KBM-7 (cell line): ENCODE measurements around the gene HNRNPC.
"Not testable (repeated sequence)": the region's sequence is repeated elsewhere in the genome, so short reads cannot be mapped to it uniquely, and the experiment has no call there.

Experiments used
- DNase-seq: peaks from one replicate; pipeline ENCODE4 v3.0.0-alpha.2; 2015
- in situ Hi-C: fragments of 300-500 bp; cut with MboI; formaldehyde crosslinking; loops from 2 replicates; pipeline ENCODE4 v1.14.3; 2020; ENCODE audit warnings: low sequenced_read_pairs, low pct_unique_long_range_greater_than_20kb, mixed read lengths

The HNRNPC gene

DNA sequence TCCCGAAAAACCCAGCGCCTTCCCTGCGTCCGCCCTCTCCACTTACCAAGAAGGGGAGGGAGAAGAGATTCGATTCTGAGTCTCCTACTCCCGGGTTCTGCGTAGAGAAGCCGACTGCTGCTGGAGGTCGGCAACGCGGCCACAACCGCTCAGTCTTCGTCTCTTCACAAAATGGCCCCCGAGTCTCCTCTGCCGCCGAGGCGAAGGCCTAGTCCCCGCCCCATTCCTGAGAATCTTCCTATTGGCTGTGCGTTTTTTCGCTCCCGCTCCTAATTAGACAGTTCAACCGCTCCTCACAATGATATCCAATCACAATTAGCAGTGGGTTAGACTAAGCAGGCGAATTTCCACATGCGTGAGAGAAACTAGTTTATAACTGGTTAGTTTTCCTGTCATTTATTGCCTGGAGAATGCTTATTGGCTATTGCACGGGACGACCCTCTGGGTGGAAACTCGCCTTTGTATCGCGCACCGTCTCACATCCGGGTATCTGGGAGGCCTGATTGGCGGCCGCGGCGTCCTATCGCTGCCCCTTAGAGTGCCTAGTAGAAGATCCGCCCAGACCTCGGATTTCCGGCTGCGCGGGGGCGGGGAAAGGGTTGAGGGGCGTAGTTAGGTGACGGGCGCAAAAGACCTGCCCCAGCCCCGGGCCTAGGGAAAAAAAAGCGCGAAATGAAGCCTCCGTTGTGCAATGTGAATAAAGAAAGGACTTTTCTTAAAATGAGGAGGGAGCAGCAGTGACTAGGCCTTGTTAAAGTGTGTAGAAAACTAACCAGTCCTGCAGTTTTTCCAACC, at the start of gene HNRNPC:
Gene HNRNPC, minus strand, starts transcription at position 191 of the 795 bp plus-strand sequence. CDS start 35,249 bp downstream, outside the sequence.
- in situ Hi-C loops = no loop called here
- DNase-seq = peak; percentile 100

DNA sequence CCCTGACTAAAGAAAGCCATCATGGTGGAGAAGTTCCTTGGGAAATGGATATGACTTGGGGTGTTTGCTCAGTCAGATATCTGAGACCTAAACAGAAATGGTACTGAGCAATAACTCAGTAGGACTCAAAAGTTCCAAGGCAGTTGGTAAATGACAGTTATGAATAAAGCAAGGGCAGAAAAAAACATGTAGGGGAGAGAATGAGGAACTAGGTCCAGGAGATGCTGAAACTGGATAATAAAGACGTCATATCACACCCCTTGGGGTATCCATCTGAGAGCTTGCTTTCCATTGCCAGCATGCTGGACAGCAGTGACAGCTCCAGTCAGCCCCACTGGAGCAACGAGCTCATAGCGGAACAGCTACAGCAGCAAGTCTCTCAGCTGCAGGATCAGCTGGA, 48.2 kb upstream of the HNRNPC start:
- peak; percentile 80 for DNase-seq
- in situ Hi-C loops = no loop called here

DNA sequence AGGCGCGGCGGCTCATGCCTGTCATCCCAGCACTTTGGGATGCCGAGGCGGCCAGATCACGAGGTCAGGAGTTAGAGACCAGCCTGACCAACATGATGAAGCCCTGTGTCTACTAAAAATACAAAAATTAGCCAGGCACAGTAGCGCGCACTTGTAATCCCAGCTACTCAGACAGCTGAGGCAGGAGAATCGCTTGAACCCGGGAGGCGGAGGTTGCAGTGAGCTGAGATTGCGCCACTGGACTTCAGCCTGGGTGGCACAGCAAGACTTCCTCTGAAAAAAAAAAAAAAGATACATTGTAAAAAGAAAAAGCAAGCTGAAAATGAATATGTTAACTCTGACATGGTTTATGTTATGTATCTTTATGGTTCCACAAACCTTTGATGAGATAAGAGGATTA, 44.3 kb upstream of the HNRNPC start:
- in situ Hi-C loops = no loop called here
- no peak for DNase-seq

DNA sequence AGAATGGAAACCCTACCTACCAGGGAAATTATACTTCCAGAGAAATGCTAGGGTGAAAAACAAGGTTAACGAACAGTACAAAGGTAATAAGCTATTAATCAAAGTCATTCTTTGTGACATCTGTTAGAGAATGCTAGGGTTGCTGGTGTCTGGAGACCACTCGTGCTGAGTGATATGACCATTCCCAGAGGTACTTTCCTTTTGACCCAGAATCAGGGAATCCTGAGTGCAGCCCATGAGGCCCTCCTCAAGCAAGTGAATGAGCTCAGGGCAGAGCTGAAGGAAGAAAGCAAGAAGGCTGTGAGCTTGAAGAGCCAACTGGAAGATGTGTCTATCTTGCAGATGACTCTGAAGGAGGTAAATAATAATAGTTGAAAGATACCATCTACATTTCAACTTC, 42.4 kb upstream of the HNRNPC start:
- DNase-seq = no peak
- in situ Hi-C loops = no loop called here

DNA sequence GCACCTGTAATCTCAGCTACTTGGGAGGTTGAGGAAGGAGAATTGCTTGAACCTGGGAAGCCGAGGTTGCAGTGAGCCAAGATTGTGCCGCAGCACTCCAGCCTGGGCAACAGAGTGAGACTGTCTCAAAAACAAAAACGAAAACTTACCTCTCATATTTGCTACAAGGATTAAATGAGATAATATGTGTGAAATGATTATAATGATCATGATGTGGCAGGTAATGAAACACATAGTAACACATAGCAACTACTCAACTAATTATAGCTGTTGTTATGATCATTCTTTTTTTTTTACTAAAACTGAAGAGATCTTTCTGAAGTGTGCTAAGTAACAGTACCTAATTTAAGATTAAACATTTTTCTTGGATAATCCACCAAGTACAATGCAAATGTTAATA, 40.7 kb upstream of the HNRNPC start:
- in situ Hi-C loops = no loop called here
- DNase-seq = no peak

DNA sequence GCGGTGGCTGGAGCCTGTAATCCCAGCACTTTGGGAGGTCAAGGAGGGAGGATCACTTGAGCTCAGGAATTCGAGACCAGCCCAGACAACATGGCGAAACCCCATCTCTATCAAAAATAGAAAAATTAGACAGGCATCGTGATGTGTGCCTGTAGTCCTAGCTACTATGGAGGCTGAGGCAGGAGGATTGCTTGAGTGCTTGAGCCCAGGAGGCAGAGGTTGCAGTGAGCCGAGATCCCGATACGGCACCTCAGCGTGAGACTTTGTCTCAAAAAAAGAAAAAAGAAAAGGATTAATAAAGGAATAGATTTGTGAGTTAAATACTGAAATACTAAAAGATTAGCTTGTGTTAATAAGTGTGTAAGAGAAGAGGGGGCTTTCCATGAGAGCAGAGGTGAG, 40.0 kb upstream of the HNRNPC start:
- in situ Hi-C loops = no loop called here
- no peak for DNase-seq

DNA sequence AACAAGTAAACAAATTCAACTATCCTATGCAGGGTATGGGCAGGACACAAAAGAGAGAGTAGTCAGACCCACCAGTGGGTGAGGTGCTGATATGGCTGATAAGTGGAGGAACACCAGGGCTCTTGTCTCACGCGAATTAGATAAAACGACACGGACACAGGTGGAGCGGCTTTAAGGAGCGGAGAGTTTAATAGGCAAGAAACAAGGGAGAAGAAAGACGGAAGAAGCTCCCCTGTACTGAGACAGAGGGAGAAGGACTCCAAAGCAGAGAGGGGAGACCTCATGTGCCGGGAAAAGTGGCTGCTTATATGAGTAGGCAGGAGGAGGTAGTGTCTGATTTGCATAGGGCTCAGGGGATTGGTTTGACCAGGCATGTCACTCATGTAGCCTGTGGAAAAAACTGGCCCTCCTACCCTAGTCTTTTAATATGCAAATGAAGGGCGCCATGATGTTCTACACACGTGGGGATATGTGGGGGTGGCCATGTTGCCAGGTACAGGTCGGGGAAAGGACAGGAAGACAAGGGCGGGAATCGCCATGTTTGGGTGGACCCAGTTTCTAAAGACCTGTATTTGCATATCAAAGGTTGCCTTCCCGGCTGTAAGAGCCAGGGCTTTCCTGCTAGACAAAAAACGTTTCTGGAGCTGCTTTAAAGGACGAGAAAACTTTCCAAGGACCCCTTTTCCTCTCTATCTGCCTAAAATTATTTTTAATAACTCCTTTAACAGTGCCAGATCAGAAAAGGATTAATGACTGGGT, 39.4 kb upstream of the HNRNPC start:
- in situ Hi-C loops = no loop called here
- DNase-seq = no peak

DNA sequence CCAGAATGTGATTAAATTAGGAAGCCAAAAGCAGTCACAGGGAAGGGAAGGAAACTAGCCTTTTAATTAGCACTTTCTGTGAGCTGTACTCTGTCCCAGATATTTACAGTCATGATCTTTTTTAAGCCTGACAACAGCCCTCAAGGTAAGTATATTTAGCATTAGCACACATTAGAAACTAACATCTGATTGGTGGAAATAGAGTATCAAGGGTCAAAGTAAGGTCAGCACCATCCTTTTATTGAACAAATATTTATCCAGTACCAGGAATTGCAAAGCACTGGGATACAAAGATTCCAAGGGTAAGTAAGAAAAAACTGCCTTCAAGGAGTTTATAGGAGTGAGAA, 38.9 kb upstream of the HNRNPC start:
- in situ Hi-C loops = no loop called here
- DNase-seq = no peak

DNA sequence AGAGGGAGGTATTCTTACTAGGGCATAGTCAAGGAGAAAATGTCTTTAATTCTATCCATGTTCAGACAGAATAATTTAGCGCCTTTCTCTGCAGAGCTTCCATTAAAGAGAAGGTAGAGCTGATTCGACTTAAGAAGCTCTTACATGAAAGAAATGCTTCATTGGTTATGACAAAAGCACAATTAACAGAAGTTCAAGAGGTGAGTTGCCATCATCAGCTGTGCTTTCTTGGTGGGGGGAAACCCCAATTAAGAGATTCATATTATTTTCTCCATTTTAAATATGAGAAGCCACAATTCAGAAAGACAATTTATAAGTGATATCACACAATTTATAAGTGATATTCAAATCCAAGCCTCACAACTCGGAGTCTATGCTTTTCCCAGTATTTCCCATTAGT, 38.4 kb upstream of the HNRNPC start:
- in situ Hi-C loops = no loop called here
- no peak for DNase-seq

DNA sequence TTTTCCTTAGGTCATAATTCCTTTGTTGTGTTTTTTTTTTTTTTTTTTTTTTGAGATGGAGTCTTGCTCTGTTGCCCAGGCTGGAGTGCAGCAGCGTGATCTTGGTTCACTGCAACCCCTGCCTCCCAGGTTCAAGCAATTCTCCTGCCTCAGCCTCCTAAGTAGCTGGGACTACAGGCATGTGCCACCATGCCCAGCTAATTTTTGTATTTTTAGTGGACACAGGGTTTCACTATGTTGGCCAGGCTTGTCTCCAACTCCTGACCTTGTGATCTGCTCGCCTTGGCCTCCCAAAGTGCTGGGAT, 33.5 kb upstream of the HNRNPC start:
- in situ Hi-C loops, DNase-seq: not testable (repeated sequence)

DNA sequence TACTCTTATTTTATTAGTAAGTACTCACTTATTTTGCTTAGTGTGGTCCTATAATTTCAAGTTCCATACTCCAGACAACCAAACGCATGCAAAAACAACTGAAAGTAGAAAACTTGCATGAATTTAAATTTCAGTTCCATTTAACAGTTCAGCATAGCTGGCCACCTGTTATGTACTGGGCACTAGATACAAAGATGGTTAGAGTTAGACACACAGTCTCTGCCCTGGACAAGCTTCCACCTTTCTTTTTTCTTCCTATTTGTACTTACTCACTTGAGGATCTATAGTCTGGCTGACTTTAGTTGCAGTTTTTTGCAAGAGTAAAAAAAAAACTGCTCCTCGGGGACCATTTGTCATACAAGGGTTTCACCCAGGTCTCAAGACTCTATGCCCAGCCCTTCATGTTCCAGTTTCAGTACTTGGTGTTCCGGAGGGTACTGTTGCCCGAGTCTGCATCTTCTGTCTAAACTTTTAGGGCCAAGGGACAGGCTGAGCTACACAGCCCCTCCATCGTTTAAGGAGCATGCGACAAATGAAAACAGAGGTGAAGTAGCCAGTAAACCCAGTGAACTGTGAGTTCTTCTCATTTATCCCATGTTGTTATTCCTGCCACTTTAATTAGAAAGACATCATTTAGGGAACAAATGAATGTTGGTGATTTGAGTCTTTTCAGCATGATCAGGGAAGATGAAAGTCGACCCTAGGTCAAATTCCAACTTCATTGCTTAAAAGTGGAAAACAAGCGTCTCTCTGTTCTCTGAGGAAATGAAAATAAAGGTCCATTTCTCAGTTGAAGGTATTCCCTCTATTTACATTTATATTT, 33.0 kb upstream of the HNRNPC start:
- in situ Hi-C loops = no loop called here

DNA sequence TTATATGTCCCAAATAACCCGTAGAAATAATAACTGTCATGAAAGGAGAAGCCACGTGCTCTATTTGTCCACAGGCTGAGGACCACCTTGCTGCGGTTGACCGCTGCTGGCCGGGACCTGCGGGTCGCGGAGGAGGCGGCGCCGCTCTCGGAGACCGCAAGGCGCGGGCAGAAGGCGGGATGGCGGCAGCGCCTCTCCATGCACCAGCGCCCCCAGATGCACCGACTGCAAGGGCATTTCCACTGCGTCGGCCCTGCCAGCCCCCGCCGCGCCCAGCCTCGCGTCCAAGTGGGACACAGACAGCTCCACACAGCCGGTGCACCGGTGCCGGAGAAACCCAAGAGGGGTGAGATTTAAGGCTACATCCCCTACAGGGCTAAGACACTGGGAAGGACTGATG, 31.6 kb upstream of the HNRNPC start:
- in situ Hi-C loops = no loop called here
- DNase-seq = peak; percentile 56

More for the DNA sequence above, 33.0 kb upstream of the HNRNPC start:
- DNase-seq = no peak

DNA sequence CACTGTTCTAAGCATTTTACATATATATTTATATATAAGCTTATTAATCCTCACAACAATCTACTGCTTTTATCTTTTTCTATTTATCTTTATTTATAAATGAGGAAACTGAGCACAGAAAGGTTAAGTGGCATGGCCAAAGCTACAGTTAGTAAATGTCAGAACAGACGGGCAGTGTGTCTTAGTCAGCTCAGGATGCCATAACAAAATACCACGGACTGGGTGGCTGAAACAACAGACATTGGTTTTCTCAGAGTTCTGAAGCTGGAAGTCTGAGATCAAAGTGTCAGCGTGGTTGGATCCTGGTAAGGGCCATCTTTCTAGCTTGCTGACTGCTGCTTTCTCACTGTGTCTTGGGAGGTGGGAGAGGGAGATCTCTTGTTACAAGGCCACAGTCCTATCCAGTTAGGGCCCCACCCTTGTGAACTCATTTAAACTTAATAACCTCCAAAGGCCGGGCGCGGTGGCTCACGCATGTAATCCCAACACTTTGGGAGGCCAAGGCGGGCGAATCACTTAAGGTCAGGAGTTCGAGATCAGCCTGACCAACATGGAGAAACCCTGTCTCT, 30.4 kb upstream of the HNRNPC start:
- in situ Hi-C loops = no loop called here
- DNase-seq = no peak

DNA sequence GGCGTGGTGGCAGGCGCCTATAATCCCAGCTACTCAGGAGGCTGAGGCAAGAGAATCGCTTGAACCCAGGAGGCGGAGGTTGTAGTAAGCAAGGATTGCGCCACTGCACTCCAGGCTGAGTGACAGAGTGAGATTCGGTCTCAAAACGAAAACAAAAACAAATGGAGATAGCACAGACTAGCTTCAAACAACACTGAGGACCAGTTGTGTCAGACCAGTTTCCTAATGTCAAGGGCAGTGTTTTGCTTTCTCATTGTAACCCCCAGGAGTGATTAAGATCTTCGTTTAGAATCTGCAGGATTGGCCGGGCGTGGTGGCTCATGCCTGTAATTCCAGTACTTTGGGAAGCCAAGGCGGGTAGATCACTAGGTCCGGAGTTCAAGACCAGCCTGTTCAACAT, 29.1 kb upstream of the HNRNPC start:
- in situ Hi-C loops = no loop called here
- no peak for DNase-seq

DNA sequence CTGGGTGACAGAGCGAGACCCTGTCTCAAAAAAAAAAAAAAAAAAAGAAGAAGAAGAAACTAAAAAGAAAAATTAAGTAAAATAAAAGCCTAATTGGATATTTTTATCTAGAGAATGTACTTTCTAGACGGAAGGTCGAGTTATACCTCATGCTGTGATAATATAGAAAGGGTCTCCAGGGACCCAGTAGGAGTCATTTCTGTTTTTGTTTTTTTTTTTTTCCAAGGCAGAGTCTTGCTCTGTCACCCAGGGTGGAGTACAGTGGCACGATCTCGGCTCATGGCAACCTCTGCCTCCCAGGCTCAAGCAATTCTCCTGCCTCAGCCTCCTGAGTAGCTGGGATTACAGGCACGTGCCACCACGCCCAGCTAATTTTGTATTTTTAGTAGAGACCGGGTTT, 24.8 kb upstream of the HNRNPC start:
- in situ Hi-C loops, DNase-seq: not testable (repeated sequence)

DNA sequence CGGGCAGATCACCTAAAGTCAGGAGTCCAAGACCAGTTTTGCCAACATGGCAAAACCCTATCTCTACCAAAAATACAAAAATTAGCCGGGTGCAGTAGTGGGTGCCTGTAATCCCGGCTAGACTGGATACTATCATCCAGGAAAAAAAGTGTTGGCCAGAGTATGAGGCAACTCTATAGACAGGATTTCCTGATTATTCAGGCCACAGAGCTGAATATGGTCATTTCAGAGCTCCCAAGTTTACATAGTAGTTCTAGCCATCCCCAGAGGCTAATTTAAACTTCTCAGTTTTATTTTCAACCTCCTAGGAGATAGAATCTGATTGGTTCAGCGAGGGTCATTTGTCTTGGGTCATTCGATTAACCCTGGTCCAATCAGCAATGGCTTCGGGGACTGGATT, 17.9 kb upstream of the HNRNPC start:
- in situ Hi-C loops = no loop called here
- no peak for DNase-seq

DNA sequence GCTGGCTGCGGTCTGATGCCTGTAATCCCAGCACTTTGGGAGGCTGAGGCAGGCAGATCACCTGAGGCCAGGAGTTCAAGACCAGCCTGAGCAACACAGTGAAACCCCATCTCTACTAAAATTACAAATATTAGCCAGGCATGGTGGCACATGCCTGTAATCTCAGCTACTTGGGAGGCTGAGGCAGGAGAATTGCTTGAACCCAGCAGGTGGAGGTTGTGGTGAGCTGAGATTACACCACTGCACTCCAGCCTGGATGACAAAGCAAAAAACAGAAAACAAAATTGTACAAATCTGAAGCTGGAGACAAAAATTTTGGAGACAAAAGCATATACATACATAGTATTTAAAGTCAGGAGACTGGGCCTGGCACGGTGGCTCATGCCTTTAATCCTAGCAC, 17.3 kb upstream of the HNRNPC start:
- in situ Hi-C loops, DNase-seq: not testable (repeated sequence)

DNA sequence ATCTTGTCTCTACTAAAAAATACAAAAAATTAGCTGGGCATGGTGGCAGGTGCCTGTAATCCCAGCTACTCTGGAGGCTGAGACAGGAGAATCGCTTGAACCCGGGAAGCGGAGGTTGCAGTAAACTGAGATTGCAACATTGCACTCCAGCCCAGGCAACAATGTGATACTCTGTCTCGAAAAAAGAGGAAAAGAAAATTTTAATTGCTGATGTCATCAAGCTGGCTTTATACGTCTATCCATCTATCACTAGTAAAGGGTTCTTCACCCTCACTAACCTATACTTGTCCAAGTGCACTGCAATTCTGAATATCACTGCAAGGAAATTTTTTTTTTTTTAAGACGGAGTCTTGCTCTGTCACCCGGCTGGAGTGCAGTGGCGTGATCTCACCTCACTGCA, 12.7 kb upstream of the HNRNPC start:
- DNase-seq, in situ Hi-C loops: not testable (repeated sequence)

DNA sequence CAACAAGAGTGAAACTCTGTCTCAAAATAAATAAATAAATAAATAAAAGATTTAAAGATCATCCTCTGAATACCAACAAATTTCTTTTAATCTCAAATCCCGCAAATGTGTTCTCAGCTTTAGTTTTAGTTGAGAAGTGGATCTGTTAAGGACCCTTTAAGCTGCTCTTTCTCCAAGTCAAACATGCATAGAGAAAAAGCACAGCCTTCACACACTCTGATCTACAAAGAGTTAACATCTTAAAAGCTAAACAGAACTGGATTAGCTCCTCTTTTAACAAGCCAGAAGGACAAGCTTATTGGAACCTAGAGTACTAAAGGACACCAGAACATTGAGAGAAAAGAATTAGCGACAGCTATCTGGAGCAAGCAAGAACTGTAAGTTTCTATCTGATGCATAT, 10.5 kb upstream of the HNRNPC start, which contains the start of gene RPGRIP1:
Gene RPGRIP1, plus strand, starts transcription at position 301 of the 400 bp plus-strand sequence. CDS start 7,894 bp downstream, outside the sequence.
- DNase-seq = no peak
- in situ Hi-C loops = no loop called here

DNA sequence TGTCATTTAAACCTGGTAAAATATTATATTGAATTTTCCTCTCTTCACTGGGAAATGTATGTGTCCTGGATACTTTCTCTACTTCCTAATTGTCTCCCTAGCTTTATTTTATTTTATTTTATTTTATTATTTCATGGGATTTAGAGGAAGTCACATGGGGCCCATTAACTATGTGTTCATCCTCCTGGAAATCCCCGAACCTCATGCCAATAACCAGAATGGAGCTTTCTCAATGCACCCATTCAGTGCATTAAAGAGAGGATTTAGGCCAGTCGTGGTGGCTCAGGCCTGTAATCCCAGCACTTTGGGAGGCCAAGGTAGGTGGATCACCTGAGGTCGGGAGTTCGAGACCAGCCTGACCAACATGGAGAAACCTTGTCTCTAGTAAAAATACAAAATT, 9.4 kb upstream of the HNRNPC start:
- in situ Hi-C loops = no loop called here
- no peak for DNase-seq
